Measurements from ENCODE around the gene TULP3. TPM values are rescaled to one million over a fixed set of nuclear protein-coding genes. Genes with fewer than 3 reads are reported as not detected.

The TULP3 gene
- total RNA-seq, 2 donors from 2014 or later, result 6.9 to 7.8 TPM

- Histone ChIP-seq H3K9me3 (no peaks in the 10 kb centered on the region), H3K27ac (no peak overlapping the region), H3K4me3 (no peak overlapping the region), H3K27me3 (no peaks in the 10 kb centered on the region), H3K4me1 (no peaks in the 10 kb centered on the region), H3K36me3 (replicated peaks in 1 of 2; ENCODE audit: insufficient read depth in 1 of 2, low read depth in 2 of 2) (peaks cover 0 to 22% of the 10 kb centered on the region in 2 donors)
- TF ChIP-seq CTCF (IDR thresholded peaks at IDR 0.05), result no peak
- no peak for TF ChIP-seq POLR2A (IDR thresholded peaks at IDR 0.05)
- ATAC-seq, result no peak
- intact Hi-C loops (cut with DNase I), result no loop called here
- DNase-seq, result no peak
- WGBS, 2 donors, result 89 to 92% methylated on average over 6 of the region's 6 CpGs
Observed at GRCh38 chr12:2933586-2933985, 42.9 kb downstream of the TULP3 start.

GRCh38 chr12:2934371-2934770 is 43.7 kb downstream of the TULP3 start:
- H3K27ac ChIP-seq, result no peak overlapping the region
- H3K4me3 ChIP-seq, result no peak overlapping the region
- no peaks in the 10 kb centered on the region for H3K27me3 ChIP-seq
- no peaks in the 10 kb centered on the region for H3K4me1 ChIP-seq
- no peak for DNase-seq
- peaks cover 0 to 22% of the 10 kb centered on the region in 2 donors for H3K36me3 ChIP-seq (replicated peaks in 1 of 2; ENCODE audit: insufficient read depth in 1 of 2, low read depth in 2 of 2)
- no peaks in the 10 kb centered on the region for H3K9me3 ChIP-seq
- no peak for ATAC-seq
- WGBS, 2 donors, result 90 to 96% methylated on average over 6 of the region's 6 CpGs
- TF ChIP-seq POLR2A (IDR thresholded peaks at IDR 0.05) (no peak), CTCF (IDR thresholded peaks at IDR 0.05) (no peak)
- intact Hi-C loops (cut with DNase I), result no loop called here

- no peak overlapping the region for H3K4me3 ChIP-seq
- WGBS, 2 donors, result 92 to 95% methylated on average over 9 to 11 of the region's 11 CpGs
- no peaks in the 10 kb centered on the region for H3K27me3 ChIP-seq
- TF ChIP-seq POLR2A (IDR thresholded peaks at IDR 0.05), result no peak
- TF ChIP-seq CTCF (IDR thresholded peaks at IDR 0.05), result no peak
- H3K36me3 ChIP-seq (replicated peaks in 1 of 2; ENCODE audit: insufficient read depth in 1 of 2, low read depth in 2 of 2), result peaks cover 0 to 19% of the 10 kb centered on the region in 2 donors
- H3K4me1 ChIP-seq, result no peaks in the 10 kb centered on the region
- intact Hi-C loops (cut with DNase I), result no loop called here
- H3K9me3 ChIP-seq, result no peaks in the 10 kb centered on the region
- no peak for DNase-seq
- ATAC-seq, result no peak
- no peak overlapping the region for H3K27ac ChIP-seq
Observed at GRCh38 chr12:2936301-2936700, 45.6 kb downstream of the TULP3 start.

GRCh38 chr12:2937500-2937899 is 46.8 kb downstream of the TULP3 start:
- ATAC-seq, result no peak
- DNase-seq, result no peak
- 72 to 81% methylated on average over 3 of the region's 3 CpGs for WGBS, 2 donors
- peaks cover 0 to 15% of the 10 kb centered on the region in 2 donors for H3K36me3 ChIP-seq (replicated peaks in 1 of 2; ENCODE audit: insufficient read depth in 1 of 2, low read depth in 2 of 2)
- H3K4me3 ChIP-seq, result no peak overlapping the region
- intact Hi-C loops (cut with DNase I), result no loop called here
- TF ChIP-seq CTCF (IDR thresholded peaks at IDR 0.05), result no peak
- TF ChIP-seq POLR2A (IDR thresholded peaks at IDR 0.05), result no peak
- H3K9me3 ChIP-seq, result no peaks in the 10 kb centered on the region
- no peaks in the 10 kb centered on the region for H3K27me3 ChIP-seq
- H3K27ac ChIP-seq, result no peak overlapping the region
- H3K4me1 ChIP-seq, result no peaks in the 10 kb centered on the region

- no peaks in the 10 kb centered on the region for H3K9me3 ChIP-seq
- no peaks in the 10 kb centered on the region for H3K27me3 ChIP-seq
- WGBS, 2 donors, result 88 to 91% methylated on average over 2 to 5 of the region's 5 CpGs
- H3K4me1 ChIP-seq, result peaks cover 3% of the 10 kb centered on the region
- H3K36me3 ChIP-seq (replicated peaks in 1 of 2; ENCODE audit: insufficient read depth in 1 of 2, low read depth in 2 of 2), result peaks cover 0 to 11% of the 10 kb centered on the region in 2 donors
- TF ChIP-seq CTCF (IDR thresholded peaks at IDR 0.05) (no peak), POLR2A (IDR thresholded peaks at IDR 0.05) (no peak)
- H3K27ac ChIP-seq, result no peak overlapping the region
- intact Hi-C loops (cut with DNase I), result no loop called here
- no peak overlapping the region for H3K4me3 ChIP-seq
- no peak for DNase-seq
- ATAC-seq, result no peak
Observed at GRCh38 chr12:2939191-2939590, 48.5 kb downstream of the TULP3 start.
